Body of pancreas (tissue), 4 donors: ENCODE results near the gene SEMA3G. TPM values are rescaled to one million over a fixed set of nuclear protein-coding genes. Genes with fewer than 3 reads are reported as not detected.

Source experiments
- ATAC-seq: fragments of 150-250 bp; one replicate; pipeline ENCODE4 v1.9.1; 2016
- DNase-seq, 4 donors: peaks; one replicate each; pipeline ENCODE4 v3.0.0-alpha.2; 2019
- H3K27ac ChIP-seq, 4 donors: fragments of 200-600 bp; sonication (generic); 1 replicate in 3 of 4; 2 replicates in 1 of 4; pipeline versions ENCODE4 v1.5.1 to v1.6.1; 2016 to 2019; ENCODE audit warnings: mild to moderate bottlenecking in 1 of 4, mixed read lengths in 1 of 4, moderate library complexity in 1 of 4
- H3K27me3 ChIP-seq, 2 donors: fragments of 200-600 bp; sonication (generic); one replicate each; pipeline ENCODE4 v1.6.0; 2016; ENCODE audit warnings: mild to moderate bottlenecking in 1 of 2
- H3K36me3 ChIP-seq, 2 donors: fragments of 200-600 bp; sonication (generic); replicated peaks in 1 of 2; 2 replicates each; pipeline ENCODE4 v1.5.1; 2016; ENCODE audit warnings: low read depth in 2 of 2; ENCODE audit not compliant: insufficient read depth in 1 of 2
- H3K4me1 ChIP-seq: fragments of 200-600 bp; sonication (generic); one replicate; pipeline ENCODE4 v1.6.0; 2016
- H3K4me3 ChIP-seq, 2 donors: fragments of 200-600 bp; sonication (generic); 1 replicate in 1 of 2; 2 replicates in 1 of 2; pipeline ENCODE4 v1.5.1; 2016 to 2019
- H3K9me3 ChIP-seq, 3 donors: fragments of 200-600 bp; sonication (generic); 1 replicate in 2 of 3; 2 replicates in 1 of 3; pipeline ENCODE4 v1.5.1; 2016
- POLR2A ChIP-seq, 3 donors: fragments of 450-650 bp; IDR thresholded peaks; one replicate each; pipeline ENCODE4 v1.6.1; 2016; ENCODE audit warnings: antibody characterized with exemption in 3 of 3, mild to moderate bottlenecking in 2 of 3
- WGBS, 2 donors: methylation state at CpG; one replicate each; pipeline ENCODE4 v1.1.5; 2017; 5-methylcytosine and 5-hydroxymethylcytosine counted together
- intact Hi-C: fragments of 100-400 bp; cut with DNase I; formaldehyde crosslinking; loops from one replicate; pipeline ENCODE4 v1.15.1; 2023
- total RNA-seq, 2 donors: library from RNA; depleted of rRNA; stranded (reverse); fragments of >200 nt; gene quantifications; one replicate each; pipeline ENCODE4 v1.1.0, GENCODE V29; 2016
- TF ChIP-seq, protein P1 (sequence below), 7 experiments: fragments of 450-650 bp in 4 of 7; fragments of 200-600 bp in 3 of 7; sonication (generic) in 3 of 7; IDR thresholded peaks; one replicate each; pipeline ENCODE4 v1.5.1; 2016 to 2019; ENCODE audit warnings: antibody characterized with exemption in 7 of 7

The SEMA3G gene
- total RNA-seq, 2 donors from 2014 or later, result 3.9 to 13.2 TPM

DNA sequence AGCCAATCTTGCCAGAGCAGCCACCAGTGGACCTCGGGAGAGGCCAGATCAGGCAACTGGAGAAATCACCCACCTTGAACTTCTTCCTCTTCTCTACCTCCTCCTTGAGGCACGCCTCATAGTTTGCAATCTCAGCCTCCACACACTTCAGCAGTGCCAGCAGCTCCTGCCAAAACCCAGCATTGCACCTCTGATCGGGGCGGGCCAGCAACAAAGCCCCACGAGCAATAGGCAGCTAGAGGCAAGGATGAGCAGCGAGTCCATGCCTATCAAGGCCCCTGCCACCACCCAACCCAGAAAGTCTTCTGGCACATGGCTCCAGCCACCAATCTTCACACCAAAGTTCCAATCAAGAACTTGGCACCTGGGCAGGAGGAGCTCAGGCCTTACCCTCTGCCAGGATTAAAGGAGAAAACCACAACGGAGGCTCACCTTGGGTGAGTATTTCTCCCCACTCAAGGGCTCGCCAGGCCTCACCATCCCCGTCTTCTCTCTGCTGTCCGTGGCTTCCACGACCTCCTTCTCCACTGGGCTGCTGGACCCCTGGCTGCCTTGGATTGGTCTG, 42.1 kb downstream of the SEMA3G start:
- no peak overlapping the region for H3K4me3 ChIP-seq
- TF ChIP-seq, protein P1, sequence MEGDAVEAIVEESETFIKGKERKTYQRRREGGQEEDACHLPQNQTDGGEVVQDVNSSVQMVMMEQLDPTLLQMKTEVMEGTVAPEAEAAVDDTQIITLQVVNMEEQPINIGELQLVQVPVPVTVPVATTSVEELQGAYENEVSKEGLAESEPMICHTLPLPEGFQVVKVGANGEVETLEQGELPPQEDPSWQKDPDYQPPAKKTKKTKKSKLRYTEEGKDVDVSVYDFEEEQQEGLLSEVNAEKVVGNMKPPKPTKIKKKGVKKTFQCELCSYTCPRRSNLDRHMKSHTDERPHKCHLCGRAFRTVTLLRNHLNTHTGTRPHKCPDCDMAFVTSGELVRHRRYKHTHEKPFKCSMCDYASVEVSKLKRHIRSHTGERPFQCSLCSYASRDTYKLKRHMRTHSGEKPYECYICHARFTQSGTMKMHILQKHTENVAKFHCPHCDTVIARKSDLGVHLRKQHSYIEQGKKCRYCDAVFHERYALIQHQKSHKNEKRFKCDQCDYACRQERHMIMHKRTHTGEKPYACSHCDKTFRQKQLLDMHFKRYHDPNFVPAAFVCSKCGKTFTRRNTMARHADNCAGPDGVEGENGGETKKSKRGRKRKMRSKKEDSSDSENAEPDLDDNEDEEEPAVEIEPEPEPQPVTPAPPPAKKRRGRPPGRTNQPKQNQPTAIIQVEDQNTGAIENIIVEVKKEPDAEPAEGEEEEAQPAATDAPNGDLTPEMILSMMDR (IDR thresholded peaks at IDR 0.05), result no peak
- TF ChIP-seq POLR2A (IDR thresholded peaks at IDR 0.05), result no peak
- H3K36me3 ChIP-seq, result peaks cover 5 to 29% of the 10 kb centered on the region in 2 donors
- peaks cover 13% of the 10 kb centered on the region for H3K4me1 ChIP-seq
- no peaks in the 10 kb centered on the region for H3K9me3 ChIP-seq
- ATAC-seq (no peak), DNase-seq (peak in 1 of 4 donors; percentile 7)
- no peak overlapping the region for H3K27ac ChIP-seq
- no peaks in the 10 kb centered on the region for H3K27me3 ChIP-seq
- 93 to 97% methylated on average over 8 to 11 of the region's 11 CpGs for WGBS, 2 donors
- intact Hi-C loops, result no loop called here

DNA sequence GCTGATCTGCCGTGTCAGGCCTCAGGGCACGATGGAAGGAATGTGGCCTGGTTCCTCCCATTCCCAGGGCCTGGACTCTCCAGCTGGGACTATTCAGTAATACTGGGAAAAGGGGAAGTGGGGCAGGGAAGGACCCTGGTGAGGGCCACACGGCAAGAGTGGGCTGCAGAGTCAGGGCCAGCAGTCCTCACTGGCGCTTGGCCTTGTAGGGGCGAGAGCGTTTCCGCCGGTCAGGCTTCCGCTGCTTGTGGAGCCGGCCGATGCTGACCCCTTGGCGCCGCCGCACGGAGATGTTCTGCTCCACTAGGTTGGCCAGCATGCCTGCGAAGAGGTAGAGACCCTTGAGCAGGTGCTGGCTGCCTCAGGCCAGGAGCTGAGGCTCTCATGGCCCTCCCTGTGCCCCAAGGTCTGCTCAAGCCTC, 42.8 kb downstream of the SEMA3G start:
- peak in 1 of 4 donors; percentile 10 for DNase-seq

DNA sequence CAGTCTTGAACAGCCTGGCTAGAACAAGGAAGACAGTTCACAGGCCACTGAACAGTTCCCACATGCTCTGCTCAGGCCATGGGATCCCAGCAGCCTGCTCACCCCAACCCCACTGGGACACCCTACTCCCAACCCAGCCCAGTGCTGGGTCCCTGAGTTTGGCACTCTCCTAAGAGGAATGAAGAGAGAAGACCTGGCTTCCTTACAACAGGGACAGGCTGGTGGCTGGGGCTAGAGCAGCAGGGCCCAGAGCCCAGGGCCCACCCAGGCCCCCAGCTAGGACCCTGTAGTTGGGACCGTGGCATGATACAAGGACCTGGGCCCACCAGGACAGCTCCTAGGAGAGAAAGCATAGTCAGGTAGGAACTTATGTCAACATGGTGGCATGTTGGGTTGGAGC, 43.4 kb downstream of the SEMA3G start:
- Histone ChIP-seq H3K36me3 (peaks cover 5 to 24% of the 10 kb centered on the region in 2 donors), H3K27ac (no peak overlapping the region), H3K27me3 (no peaks in the 10 kb centered on the region), H3K4me3 (no peak overlapping the region), H3K9me3 (no peaks in the 10 kb centered on the region), H3K4me1 (peaks cover 11% of the 10 kb centered on the region)
- WGBS, 2 donors, result 100% methylated on average over 1 of the region's 1 CpG
- no peak for TF ChIP-seq POLR2A (IDR thresholded peaks at IDR 0.05)
- TF ChIP-seq, protein P1 (IDR thresholded peaks at IDR 0.05), result no peak
- no peak for ATAC-seq
- DNase-seq, result no peak
- intact Hi-C loops, result no loop called here

More for the DNA sequence above, 42.8 kb downstream of the SEMA3G start:
- TF ChIP-seq, protein P1 (IDR thresholded peaks at IDR 0.05), result no peak
- TF ChIP-seq POLR2A (IDR thresholded peaks at IDR 0.05), result no peak
- H3K4me1 ChIP-seq, result peaks cover 11% of the 10 kb centered on the region
- no peak overlapping the region for H3K4me3 ChIP-seq
- peaks cover 5 to 28% of the 10 kb centered on the region in 2 donors for H3K36me3 ChIP-seq
- H3K27me3 ChIP-seq, result no peaks in the 10 kb centered on the region
- intact Hi-C loops, result no loop called here
- WGBS, 2 donors, result 90 to 95% methylated on average over 9 to 16 of the region's 16 CpGs
- no peak overlapping the region for H3K27ac ChIP-seq
- no peak for ATAC-seq
- H3K9me3 ChIP-seq, result no peaks in the 10 kb centered on the region

DNA sequence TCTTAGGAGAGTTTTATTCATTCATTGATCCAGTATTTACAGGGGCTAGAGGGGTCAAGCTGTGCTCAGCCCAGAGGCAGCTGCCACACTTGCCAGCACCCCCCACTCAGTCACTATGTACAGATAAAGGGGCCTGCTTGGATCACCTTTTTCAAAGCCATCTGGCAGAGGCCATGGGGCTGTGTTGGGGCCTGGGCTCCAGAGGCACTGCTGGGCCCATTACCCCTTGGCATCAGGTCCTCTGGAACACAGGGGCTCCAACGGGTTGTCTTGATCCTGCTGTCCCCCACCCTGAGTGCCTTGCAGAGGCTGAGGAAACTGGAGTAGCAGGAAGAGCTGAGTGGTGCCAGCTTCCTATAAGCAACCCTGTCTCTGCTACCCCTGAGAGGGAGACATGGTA, 43.9 kb downstream of the SEMA3G start:
- Histone ChIP-seq H3K27ac (peak overlapping the region in 1 of 4 donors; percentile 43), H3K27me3 (no peaks in the 10 kb centered on the region), H3K4me3 (no peak overlapping the region), H3K36me3 (peaks cover 5 to 19% of the 10 kb centered on the region in 2 donors), H3K4me1 (peaks cover 11% of the 10 kb centered on the region), H3K9me3 (no peaks in the 10 kb centered on the region)
- intact Hi-C loops, result no loop called here
- no peak for DNase-seq
- ATAC-seq, result no peak
- WGBS, 2 donors, result 90 to 100% methylated on average over 1 of the region's 1 CpG
- no peak for TF ChIP-seq POLR2A (IDR thresholded peaks at IDR 0.05)
- TF ChIP-seq, protein P1 (IDR thresholded peaks at IDR 0.05), result no peak

DNA sequence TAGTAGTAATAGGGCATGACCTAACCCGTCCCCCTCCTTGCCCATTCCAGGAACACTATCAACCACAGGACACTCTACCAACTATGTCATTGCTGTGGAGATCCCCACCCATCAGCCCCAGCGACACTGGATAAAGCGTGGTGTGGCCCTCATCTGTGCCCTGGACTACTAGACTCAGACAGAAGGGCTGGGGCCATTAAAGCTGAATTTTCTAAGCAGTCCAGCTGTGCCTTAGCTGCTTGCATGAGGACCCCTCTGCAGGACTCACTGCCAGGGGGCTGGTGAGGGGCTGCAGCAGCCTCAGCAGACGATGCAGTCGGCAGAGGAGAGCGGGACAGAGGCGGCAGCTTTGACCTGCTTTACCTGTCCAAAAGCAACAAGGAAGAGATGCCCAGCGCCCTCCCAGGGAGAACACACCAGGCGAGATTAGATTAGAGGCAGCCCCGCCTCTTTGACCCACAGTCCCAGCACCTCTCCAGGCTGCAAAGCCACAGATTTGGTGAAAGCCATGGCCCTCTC, 44.6 kb downstream of the SEMA3G start:
- H3K9me3 ChIP-seq, result no peaks in the 10 kb centered on the region
- intact Hi-C loops, result no loop called here
- H3K27me3 ChIP-seq, result no peaks in the 10 kb centered on the region
- peak overlapping the region in 1 of 4 donors; percentile 43 for H3K27ac ChIP-seq
- H3K36me3 ChIP-seq, result peaks cover 5 to 14% of the 10 kb centered on the region in 2 donors
- H3K4me1 ChIP-seq, result peaks cover 11% of the 10 kb centered on the region
- no peak overlapping the region for H3K4me3 ChIP-seq
- WGBS, 2 donors, result 59 to 78% methylated on average over 9 to 10 of the region's 10 CpGs
- peak; percentile 51 for ATAC-seq
- DNase-seq, result peak in 2 of 4 donors; percentile 29 to 40
- TF ChIP-seq, protein P1 (IDR thresholded peaks at IDR 0.05), result no peak
